CD4-positive, alpha-beta T cell treated with Interleukin-17A for 1 hour (primary cell): ENCODE data around the gene BIRC7.
"Not testable (repeated sequence)": the region's sequence is repeated elsewhere in the genome, so short reads cannot be mapped to it uniquely, and the experiment has no call there.

Experiments
- DNase-seq: peaks from one replicate; pipeline ENCODE4 v3.0.0-alpha.2; 2020

The BIRC7 gene

DNA sequence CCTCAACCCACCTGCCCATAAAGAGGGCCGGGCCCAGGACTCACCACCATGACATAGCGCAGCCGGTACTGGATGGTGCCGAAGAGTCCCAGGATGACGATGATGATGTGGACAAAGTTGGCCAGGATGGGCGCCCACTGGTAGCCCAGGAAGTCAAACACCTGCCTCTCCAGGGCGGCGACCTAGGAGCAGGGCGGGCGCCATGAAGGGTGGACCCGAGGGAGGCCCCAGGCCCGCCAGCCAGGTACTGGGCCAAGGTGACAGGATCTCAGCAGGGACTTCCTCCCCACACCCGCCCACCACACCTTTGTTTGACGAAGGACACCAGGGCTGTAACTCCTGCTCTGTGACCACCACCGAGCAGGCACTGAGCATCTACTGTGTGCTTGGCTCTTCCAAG, 14.2 kb downstream of the BIRC7 start:
- DNase-seq, result no peak

GRCh38 chr20:63251350-63251749, 15.6 kb downstream of the BIRC7 start:
- not testable (repeated sequence) for DNase-seq

- DNase-seq, result no peak
These were observed 16.6 kb downstream of the BIRC7 start for GRCh38 chr20:63252284-63252711.

GRCh38 chr20:63253065-63253437, 17.3 kb downstream of the BIRC7 start:
- DNase-seq, result no peak

DNA sequence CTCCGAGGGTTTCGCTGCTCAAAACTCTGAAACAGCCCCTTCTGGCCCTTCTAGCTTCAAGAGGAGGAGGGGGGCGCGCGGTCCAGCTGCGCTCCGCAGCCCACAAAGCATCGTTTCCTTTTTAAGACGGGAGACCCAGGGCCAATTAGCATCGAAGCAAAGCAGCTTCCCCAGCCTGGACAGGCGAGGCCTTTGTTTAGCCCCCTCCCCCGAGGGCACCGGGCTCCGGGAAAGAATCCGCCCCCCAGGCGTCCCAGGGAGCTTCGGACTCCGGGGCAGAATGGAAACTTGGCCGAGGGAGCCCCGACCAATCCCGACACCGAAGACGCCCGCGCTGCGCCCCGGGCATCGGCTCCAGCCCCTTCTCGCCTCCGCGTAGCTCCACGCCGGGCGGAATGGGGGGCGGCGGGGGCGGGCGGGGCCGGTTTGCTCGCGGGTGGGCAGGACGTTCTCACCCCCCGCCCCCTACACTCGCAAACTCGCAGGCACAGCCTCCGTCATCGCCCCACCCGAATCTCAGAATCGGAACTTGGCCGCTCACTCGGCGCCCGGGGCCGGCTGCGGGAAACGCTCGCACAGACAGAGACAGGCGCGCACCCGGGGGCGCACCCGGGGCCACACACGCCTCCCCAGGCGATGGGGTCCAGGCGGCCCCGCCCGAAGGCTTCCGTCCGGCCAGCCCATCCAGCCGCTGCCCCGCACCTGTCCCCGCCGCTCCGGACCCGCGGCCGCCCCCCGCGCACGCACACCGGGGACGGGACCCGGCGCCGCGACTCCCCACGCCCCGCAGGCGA, 17.9 kb downstream of the BIRC7 start:
- no peak for DNase-seq

DNA sequence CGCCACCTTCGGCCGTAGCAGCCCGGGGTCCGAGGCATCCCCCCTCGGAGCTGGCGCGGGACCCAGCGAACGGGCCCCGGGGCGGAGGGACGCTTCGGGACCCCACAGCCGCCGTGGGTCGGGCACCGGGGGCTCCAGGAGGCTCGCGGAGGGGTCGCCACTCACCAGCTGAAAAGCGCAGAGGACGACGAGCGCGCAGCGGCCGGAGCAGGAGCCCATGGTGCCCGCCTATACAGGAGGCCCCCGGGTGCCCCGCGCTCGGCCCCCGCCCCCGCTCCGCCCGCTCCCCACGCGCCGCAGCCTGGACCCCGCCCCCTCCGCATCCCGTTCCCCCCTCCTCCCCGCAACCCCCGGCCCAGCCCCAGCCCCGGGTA, 18.5 kb downstream of the BIRC7 start, which contains the start of gene NKAIN4:
TSS of gene NKAIN4 (minus strand) at position 232 of the 374 bp plus-strand sequence. CDS start at position 219, 13 bp downstream.
- DNase-seq, result no peak

DNA sequence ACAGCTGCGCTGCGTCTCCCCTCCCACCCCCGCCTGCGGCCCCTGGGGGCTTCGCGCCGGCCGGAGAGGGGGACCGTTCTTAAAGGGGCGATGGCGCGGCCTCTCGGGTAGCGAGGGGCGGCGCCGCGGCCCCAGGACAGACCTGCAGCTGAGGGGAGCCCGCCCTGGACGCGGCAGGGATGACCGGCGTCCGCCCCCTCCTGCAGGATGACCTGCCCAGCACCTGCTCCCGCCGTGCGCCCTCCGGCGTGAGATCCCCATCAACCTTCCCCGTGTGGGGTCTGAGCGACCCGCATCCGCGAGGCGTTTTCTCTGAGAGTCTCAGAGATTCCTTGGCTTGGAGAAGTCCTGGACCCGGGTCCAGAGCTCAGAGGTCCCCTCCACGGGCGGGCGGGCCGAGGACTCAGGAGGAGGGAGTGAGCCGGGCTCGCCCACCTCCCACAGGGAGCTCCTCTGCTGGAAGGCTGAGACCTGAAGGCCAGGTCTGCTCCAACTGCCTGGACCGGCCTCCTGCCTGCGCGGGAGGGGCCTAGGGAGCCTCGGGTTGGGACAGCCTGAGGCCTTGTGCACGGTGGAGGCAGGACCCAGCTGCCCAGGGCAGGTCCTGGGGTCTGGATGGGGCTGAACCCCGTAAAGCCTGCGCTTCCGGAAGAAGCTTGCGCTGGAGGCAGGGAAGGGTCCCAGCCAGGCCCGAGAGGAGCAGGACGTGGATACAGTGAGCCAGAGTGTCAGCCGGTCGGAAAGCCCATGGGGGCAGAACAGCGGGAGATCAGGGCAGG, 19.1 kb downstream of the BIRC7 start:
- no peak for DNase-seq

- DNase-seq, result no peak
These were observed 20.4 kb downstream of the BIRC7 start for GRCh38 chr20:63255931-63256704.

GRCh38 chr20:63256954-63257353, 21.2 kb downstream of the BIRC7 start:
- DNase-seq, result no peak

DNA sequence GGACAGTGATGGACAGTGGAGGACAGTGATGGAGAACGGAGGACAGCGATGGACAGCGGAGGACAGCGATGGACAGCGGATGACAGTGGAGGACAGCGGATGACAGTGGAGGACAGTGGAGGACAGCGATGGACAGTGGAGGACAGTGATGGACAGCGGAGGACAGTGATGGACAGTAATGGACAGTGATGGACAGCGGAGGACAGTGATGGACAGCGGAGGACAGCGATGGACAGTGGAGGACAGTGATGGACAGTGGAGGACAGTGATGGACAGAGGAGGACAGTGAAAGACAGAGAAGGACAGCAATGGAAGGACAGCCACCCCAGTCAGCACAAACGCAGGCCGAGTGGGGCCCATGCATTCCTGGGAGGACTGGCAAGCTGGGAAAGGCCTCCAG, 21.9 kb downstream of the BIRC7 start:
- no peak for DNase-seq

DNA sequence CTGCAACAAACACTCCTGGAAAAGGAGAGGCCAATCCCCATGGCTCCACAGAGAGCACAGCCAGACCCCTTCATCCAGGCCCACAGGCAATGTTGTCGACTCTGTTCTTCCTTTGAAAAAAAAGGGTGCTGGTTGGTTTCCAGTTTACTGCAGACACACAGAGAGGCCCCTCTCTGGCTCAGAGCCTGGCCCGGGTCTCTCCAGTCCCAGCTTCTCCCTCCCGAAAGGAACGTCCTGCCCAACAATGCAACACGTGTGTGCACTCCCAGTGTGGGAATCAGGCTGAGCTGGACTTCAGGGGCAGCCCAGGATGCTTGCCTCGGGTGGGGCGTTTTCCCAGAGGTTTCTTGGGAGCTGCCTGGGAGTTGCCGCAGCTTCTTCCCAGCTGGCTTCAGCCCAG, 23.1 kb downstream of the BIRC7 start:
- DNase-seq, result no peak

DNA sequence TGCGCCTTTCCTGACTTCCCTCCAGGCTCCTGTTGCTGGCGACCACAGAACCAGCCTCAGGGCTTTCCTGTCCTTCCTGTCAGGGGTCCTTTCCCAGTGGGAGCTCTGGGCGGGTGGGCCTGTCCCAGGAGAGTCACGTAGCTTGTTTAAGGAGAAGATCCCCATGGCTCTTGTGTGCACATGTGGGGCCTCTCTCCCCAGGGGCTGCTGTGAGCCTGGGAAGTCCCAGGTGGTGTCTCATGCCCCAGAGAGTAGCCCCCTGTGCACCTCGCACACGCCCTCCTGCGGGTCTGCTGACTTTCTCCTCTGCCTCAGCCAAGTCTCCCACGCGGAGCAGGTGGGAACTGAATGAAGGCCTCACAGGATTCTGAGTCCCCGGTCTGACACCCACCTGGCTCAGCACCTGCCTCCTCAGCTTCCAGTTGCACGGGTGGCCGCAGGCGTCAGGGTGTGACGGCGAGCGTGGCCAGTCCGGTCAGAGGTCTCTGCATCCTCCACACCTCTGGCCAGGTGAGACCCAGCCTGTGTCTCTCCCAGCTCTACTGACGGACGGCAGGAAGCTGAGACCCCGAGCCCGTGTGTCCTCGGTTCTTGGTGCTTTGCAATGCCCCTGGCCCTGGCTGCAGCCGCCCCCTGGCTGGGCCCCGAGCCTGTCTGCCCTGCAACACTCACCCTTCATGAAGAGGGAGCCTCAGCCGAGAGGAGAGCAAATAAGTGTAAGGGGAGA, 24.2 kb downstream of the BIRC7 start:
- DNase-seq, result no peak

GRCh38 chr20:63260521-63260920, 24.8 kb downstream of the BIRC7 start:
- DNase-seq, result no peak

GRCh38 chr20:63261060-63261794, 25.5 kb downstream of the BIRC7 start:
- DNase-seq, result no peak

DNA sequence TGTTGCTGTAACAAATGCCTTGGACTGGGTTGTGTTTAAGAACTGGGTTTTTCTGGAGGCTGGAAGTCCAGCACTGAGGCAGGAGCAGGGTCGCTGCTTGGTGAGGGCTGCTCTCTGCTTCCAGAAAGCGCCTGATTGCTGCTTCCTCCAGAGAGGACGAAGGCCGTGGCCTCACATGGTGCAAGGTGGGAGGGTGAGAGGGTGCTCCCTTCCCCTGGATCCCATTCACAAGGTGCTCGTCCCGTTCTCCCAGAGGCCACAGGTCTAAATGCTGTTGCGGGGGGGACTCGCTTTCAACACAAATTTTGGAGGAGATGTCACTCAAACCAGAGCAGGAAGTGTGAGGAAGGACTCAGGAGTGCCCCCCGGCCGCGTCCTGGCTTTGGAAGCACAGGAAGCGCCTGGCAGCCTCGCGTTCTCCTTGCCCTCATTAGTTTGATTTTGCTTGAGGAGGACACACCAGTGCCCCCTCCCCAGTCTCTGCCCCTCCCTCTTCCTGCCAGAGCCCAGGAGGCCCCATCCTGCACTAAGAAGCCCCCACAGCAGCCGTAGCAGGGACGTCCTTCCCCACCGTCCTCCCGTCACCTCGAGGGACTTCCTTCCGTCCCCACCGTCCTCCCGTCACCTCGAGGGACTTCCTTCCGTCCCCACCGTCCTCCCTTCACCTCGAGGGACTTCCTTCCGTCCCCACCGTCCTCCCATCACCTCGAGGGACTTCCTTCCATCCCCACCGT, 26.3 kb downstream of the BIRC7 start:
- no peak for DNase-seq

- no peak for DNase-seq
These were observed 27.1 kb downstream of the BIRC7 start for GRCh38 chr20:63262836-63263235.

- no peak for DNase-seq
These were observed 28.3 kb downstream of the BIRC7 start for GRCh38 chr20:63264000-63264399.

DNA sequence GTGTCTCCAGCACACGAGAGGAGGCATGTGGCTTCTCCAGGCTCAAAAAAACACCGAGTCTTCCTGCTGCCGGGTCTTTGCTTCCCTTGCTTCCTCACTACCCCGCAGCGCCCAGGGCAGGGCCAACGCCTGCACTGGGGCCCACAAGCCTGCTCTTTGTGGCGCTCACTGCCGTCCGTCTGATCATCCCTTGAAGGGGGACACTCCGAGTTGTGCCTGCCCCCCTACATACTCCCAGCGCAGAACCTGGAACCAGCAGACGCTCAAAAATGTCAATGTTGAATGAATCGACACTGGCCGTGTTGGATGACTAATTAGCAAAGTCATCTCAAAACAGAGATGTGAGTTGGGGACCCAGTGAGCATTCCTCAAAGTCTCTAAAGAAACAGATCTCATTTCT, 28.8 kb downstream of the BIRC7 start:
- DNase-seq, result no peak

GRCh38 chr20:63265891-63266515, 30.3 kb downstream of the BIRC7 start:
- DNase-seq, result no peak

GRCh38 chr20:63267691-63268090, 32.0 kb downstream of the BIRC7 start:
- no peak for DNase-seq

GRCh38 chr20:63268256-63268655, 32.6 kb downstream of the BIRC7 start:
- DNase-seq, result no peak
